Forelimb muscle (tissue), 1 donor: Measurements from ENCODE around the gene ZNF784. TPM values are rescaled to one million over a fixed set of nuclear protein-coding genes. Genes with fewer than 3 reads are reported as not detected.

Experiments used
- DNase-seq: peaks from one replicate; pipeline ENCODE4 v3.0.0-alpha.2; 2013; ENCODE audit warnings: low read depth
- polyA plus RNA-seq: library from polyadenylated mRNA; unstranded; fragments of 120-200 nt; gene quantifications from one replicate; pipeline ENCODE4 v1.2.1, GENCODE V29; 2013; ENCODE audit not compliant: insufficient read length

ZNF784 gene
- 10.0 TPM for polyA plus RNA-seq

DNA sequence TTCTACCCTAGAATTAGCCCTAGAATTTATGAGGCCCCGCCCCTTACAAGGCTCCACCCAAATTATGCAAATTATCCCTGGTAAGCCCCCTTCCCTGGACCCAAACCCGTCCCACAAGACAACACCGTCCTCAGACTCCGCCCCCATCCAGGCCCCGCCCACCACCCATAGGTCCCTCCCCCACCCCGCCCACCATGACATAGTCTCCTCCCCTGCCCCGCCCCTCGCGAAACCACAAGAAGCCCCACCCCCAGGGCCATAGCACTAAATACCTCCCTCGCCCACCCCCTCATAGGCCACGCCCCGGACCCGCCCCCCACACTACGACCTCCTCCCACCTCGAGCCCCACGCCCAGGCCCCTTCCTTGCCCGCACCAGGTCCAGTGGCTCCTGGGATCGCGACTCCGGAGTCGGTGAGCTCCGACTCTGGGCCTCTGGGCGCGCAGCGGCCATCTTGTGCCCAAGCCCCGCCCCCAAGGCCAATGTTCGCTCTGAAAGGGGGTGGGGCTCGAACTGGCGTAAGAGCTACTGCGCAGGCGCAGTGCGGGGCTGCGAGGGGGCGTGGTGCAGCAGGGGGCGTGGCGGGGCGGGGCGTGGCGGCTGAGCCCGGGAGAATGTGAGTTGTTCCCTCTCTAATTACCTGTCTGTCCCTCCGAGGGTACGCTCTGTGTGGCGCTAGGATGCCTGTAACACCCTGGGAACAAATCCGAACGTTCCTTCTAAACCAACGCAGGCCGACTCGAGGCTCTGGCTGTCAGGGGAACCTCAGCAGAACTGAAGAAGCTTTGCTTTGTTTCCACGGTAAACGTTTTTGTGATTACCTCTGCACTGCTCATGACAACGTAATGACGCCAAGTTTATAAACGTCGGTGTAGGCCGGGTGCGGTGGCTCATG lies at the start of gene ZNF784:
Gene ZNF784 (minus strand): TSS at position 458 of the 895 bp plus-strand sequence. CDS start 5 bp downstream, at position 453.
- DNase-seq = peak; percentile 72

- no peak for DNase-seq
Observed at GRCh38 chr19:55673889-55674288, 49.5 kb upstream of the ZNF784 start.

- DNase-seq = no peak
Observed at GRCh38 chr19:55673465-55673864, 49.1 kb upstream of the ZNF784 start.

DNA sequence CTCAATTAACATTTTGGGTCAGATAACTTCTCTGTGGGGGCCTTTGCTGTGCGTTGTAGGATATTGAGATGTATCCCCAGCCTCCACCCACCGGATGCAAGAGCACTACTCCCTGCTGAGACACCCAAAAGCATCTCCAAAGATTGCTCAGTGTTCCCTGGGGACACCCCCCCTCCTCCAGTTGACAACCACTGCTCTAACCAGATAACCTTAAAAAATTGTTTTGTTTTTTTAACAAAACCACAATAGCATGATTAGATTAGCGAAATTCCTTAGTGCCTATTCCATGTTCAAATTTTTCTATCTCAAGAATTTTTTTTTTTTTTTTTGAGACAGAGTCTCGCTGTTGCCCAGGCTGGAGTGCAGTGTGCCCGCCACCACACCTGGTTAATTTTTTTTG lies 48.1 kb upstream of the ZNF784 start:
- DNase-seq = no peak

GRCh38 chr19:55671054-55671378 lies 46.6 kb upstream of the ZNF784 start:
- no peak for DNase-seq

DNA sequence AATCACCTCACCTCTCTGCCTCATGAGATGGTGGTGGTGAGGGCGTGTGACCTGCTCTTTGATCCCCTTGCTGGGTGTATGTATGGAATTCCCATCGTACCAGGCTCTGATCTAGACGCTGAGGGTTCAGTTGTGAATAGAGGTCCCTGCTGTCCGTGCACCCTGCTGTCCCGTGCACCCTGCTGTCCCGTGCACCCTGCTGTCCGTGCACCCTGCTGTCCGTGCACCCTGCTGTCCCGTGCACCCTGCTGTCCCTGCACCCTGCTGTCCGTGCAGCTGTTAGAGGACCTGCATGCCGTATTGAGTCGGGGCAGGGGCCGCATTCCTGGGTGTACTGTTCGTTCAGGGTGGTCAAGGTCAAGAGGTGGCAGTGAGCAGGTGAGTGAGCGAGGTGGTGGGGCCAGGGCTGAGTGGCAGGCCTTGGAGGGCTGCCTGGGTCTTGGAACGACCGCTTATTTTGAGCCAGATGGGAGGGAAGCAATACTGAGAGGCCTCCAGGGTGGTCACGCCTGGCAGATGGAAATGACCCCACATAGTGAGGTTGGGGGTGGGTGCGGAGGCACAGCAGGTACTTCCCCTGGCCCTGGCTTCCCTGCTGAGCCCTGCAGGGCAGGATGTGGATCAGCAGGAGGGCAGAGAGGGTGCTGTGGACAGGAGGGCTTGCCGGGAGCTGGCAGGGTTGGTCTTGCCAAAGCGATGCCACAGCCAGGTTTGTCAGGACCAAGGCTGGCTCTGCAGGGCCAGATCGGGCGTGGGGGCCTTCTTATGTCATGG lies 46.1 kb upstream of the ZNF784 start:
- DNase-seq = no peak

DNA sequence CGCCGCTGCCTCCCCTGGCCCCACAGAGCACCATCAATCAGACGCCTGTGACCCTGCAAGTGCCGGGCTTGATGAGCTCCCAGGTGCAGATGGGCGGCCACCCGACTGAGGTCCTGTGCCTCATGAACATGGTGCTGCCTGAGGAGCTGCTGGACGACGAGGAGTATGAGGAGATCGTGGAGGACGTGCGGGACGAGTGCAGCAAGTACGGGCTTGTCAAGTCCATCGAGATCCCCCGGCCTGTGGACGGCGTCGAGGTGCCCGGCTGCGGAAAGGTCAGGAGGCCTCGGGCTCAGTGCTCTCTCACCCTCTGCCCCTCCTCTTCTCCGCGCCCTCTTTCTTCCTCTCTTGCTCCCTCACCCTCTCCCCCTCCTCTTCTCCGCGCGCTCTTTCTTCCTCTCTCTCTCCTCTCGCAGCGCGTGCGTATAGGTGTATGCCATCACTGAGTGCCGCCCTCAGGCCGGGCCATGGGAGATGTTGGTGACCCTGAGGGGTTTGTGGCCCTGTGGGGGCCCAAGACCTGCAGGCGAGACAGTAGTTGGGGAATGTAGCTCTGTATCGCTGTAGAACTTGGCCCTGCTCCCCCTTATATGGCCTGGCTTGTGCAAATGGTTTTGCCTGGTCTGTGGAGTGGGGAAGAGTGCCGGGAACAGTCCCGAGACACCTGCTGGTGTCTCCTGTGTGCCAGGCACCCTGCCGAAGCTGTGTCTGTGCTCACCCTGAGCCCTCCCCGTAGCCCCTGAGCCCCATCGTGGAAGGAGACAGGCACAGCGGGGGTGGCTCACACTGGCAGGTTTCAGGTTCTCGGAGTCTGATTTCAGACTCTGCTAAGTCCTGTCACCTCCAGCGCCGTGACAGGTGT lies 45.3 kb upstream of the ZNF784 start:
- no peak for DNase-seq

- DNase-seq = no peak
Observed at GRCh38 chr19:55668603-55669348, 44.4 kb upstream of the ZNF784 start.

DNA sequence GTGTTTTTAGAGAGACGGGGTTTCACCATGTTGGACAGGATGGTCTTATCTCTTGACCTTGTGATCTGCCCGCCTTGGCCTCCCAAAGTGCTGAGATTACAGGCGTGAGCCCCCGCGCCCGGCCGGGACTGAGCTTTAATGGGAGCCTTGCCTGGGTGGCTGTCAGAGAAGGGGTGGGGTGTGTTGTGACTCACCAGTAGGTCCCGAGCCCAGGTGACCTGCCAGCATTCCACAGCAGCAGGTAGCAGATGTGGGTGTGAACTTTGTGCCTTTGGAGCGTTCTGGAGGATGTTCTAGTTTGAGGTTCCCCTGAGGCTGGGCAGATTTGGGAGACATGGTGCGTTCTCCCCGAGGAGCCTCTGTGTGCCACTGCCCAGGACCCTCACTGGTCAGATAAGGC lies 43.6 kb upstream of the ZNF784 start:
- no peak for DNase-seq

- no peak for DNase-seq
Observed at GRCh38 chr19:55667511-55667910, 43.1 kb upstream of the ZNF784 start.

- DNase-seq = no peak
Observed at GRCh38 chr19:55667006-55667381, 42.6 kb upstream of the ZNF784 start.

DNA sequence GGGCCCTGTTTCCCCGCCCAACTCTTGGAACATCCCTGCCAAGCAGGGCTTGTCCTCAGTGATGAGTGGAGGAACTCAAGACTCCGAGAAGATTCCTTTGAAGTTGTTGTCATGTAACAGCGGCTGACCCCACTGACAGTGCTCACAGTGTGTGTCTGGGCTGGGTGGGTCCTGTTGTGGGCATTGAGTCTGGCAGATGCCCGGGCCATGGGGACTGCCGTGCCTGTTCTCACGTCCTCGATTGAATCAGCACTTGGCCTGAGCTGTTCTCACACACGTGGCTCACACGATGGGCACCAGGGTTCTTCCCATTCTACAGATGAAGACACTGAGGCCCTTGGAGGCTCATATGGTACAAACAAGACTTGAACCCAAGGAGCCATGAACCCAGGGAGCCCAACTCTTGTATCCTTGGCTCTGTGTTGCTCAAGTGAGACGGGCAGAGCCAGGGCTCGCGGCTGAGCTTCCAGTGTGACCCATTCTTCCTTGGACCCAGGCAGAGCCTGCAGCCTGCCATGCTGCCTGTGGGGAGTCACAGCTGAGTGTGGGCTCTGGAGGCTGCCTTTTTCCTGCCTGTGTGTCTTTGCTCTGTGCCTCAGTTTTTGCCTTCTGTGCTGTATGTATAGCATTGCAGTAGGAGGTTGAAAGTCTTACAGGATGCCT lies 42.1 kb upstream of the ZNF784 start:
- no peak for DNase-seq

GRCh38 chr19:55663846-55664536 lies 39.6 kb upstream of the ZNF784 start:
- DNase-seq = no peak

DNA sequence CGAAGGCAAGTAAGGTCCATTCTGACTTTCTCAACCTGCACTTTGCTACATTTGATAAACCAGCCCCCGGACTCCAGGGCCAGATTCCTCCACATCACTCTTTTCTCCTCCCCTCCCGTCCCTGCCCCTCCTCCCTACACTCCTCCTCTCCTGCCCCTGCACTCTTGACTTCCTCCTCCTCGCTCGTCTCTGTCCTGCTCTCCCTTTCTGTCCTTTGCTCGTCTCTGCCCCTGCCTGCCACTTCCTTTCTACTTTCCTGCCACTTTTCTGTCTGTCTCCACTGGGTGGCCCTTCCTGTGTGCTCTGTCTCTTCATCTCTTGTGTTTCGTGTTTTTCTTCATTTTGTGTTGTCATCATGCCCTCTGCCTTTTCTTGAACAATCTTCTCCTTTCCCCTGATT lies 37.5 kb upstream of the ZNF784 start:
- DNase-seq = no peak

DNA sequence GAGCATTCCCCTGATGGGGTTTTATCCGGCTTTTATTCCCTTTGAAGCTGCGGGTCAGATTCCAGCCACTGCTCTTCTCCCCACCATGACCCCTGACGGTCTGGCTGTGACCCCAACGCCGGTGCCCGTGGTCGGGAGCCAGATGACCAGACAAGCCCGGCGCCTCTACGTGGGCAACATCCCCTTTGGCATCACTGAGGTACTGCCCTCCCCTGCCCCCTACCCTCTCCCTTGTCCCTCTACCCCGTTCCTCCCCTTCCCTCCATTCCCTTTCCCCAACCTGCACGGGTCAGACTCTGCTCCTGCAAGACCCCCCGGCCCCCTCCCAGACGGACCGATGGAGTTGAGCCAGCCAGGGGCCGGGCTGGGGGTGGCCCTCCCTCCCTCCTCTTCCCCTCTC lies 36.6 kb upstream of the ZNF784 start:
- DNase-seq = no peak

GRCh38 chr19:55660404-55660803 lies 36.0 kb upstream of the ZNF784 start:
- no peak for DNase-seq

GRCh38 chr19:55659822-55660221 lies 35.5 kb upstream of the ZNF784 start:
- DNase-seq = no peak

DNA sequence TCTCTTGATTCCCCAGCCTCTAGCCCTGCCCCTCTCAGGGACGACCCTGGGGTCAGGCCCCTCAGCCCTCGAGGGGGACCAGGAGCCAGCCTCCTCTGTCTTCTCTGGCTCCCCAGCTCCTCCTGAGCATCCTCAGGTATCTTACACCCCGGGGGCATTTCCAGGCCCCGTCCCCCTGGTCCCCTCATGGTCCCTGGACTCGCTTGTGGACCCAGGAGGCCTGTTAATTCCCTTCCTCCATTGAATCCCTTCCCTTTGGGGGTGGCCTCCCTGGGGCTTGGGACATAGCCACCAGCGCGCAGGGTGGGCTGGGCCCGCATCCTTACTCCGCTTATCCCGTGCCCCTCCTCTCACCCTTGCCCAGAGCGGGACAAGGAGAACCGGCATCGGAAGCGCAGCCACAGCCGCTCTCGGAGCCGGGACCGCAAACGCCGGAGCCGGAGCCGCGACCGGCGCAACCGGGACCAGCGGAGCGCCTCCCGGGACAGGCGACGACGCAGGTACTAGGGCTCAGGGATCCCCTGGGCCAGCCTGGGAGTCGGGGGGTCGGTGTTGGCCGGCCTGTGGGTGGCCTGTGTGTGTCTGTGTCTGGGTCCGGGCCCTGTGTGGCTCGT lies 34.6 kb upstream of the ZNF784 start:
- DNase-seq = no peak

DNA sequence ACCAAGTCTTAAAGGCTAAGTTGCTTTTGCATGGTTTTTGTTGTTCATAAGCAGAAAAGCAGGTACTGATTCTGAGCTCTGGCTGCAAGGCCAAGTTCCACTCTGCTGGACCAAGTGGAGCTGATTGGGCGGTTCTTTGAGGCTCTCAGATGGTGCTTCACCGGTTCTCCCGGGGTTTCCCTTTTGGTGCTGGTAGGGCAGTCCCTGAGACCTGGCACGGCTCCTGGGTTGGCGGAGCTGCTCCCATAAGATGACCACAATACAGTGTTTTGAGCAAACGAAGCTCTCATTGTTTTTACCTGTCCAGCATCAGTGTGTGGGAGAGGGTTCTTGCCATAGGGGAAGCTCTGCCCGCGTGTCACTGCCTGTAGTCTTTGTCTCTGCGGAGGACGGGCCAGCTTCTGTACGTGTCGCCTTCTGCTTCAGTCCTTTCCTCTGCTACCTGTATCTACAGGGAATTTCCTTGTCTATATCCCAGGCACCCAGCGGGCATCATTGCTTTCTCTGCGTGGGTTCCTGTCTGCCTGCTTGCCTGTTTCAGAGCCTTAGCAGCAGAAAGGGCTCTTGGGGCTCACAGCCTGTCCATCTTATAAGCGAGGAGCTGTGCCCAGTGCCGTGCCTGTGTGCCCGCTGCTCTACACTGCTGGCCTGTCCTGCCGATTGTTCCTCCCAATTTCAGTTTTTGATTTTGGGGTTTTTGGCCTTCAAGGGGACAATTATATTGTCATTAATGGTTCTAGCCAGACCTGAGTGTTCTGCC lies 32.8 kb upstream of the ZNF784 start:
- DNase-seq = no peak
